Liver (tissue), 9 donors: ENCODE results near the gene NPL. TPM values are rescaled to one million over a fixed set of nuclear protein-coding genes. Genes with fewer than 3 reads are reported as not detected.

ENCODE experiments used
- DNase-seq: peaks from one replicate; pipeline ENCODE4 v3.0.0-alpha.2; 2017; ENCODE audit warnings: low spot score
- H3K27ac ChIP-seq, 2 donors: one replicate each; pipeline ENCODE4 v1.7.0; 2013; ENCODE audit warnings: inconsistent platforms in 2 of 2, low read length in 2 of 2, control low read depth in 1 of 2, low read depth in 1 of 2, mild to moderate bottlenecking in 1 of 2
- H3K27me3 ChIP-seq, 4 donors: one replicate each; pipeline versions ENCODE4 v1.6.1 to v1.7.0; 2013; ENCODE audit warnings: low read length in 3 of 4, inconsistent platforms in 1 of 4, mild to moderate bottlenecking in 1 of 4, moderate library complexity in 1 of 4; ENCODE audit not compliant: control insufficient read depth in 4 of 4, insufficient read depth in 4 of 4
- H3K36me3 ChIP-seq, 4 donors: one replicate each; pipeline versions ENCODE4 v1.6.1 to v1.7.0; 2013; ENCODE audit warnings: low read length in 3 of 4, mild to moderate bottlenecking in 3 of 4, low read depth in 1 of 4, moderate library complexity in 1 of 4; ENCODE audit not compliant: control insufficient read depth in 4 of 4, insufficient read depth in 3 of 4
- H3K4me1 ChIP-seq, 4 donors: one replicate each; pipeline versions ENCODE4 v1.6.1 to v1.7.0; 2013; ENCODE audit warnings: low read length in 3 of 4, mild to moderate bottlenecking in 3 of 4, moderate library complexity in 1 of 4; ENCODE audit not compliant: control insufficient read depth in 4 of 4, insufficient read depth in 4 of 4
- H3K4me3 ChIP-seq, 3 donors: one replicate each; pipeline versions ENCODE4 v1.6.1 to v1.7.0; 2013; ENCODE audit warnings: low read length in 3 of 3, control low read depth in 1 of 3, low read depth in 1 of 3, mild to moderate bottlenecking in 1 of 3
- H3K9ac ChIP-seq, 2 donors: one replicate each; pipeline ENCODE4 v1.7.0; 2013; ENCODE audit warnings: low read length in 2 of 2, mild to moderate bottlenecking in 2 of 2, moderate library complexity in 2 of 2, control low read depth in 1 of 2, low read depth in 1 of 2
- H3K9me3 ChIP-seq, 4 donors: one replicate each; pipeline versions ENCODE4 v1.6.1 to v1.7.0; 2013; ENCODE audit warnings: low read length in 3 of 4; ENCODE audit not compliant: control insufficient read depth in 4 of 4
- ATF3 ChIP-seq: IDR thresholded peaks from 2 replicates; pipeline ENCODE4 v1.6.1; 2016; ENCODE audit warnings: antibody characterized with exemption
- CTCF ChIP-seq: fragments of 150-350 bp; IDR thresholded peaks from 2 replicates; pipeline ENCODE4 v1.5.1; 2017; ENCODE audit warnings: improper control_type of control experiment, low read depth, low read length; ENCODE audit not compliant: missing input control
- EGR1 ChIP-seq, 2 donors: IDR thresholded peaks; 2 replicates each; pipeline ENCODE4 v1.6.1; 2016 to 2018; ENCODE audit warnings: antibody characterized with exemption in 2 of 2, low read depth in 2 of 2
- FOXA1 ChIP-seq: IDR thresholded peaks from 2 replicates; pipeline ENCODE4 v1.6.1; 2016; ENCODE audit warnings: antibody characterized with exemption
- FOXA2 ChIP-seq: IDR thresholded peaks from 2 replicates; pipeline ENCODE4 v1.6.1; 2016; ENCODE audit warnings: antibody characterized with exemption
- GABPA ChIP-seq, 2 donors: IDR thresholded peaks in 1 of 2; conservative IDR thresholded peaks in 1 of 2; 2 replicates each; pipeline ENCODE4 v1.6.1; 2016; ENCODE audit warnings: antibody characterized with exemption in 2 of 2, mild to moderate bottlenecking in 1 of 2, moderate library complexity in 1 of 2
- HNF4A ChIP-seq, 2 donors: conservative IDR thresholded peaks; 2 replicates each; pipeline ENCODE4 v1.6.1; 2016; ENCODE audit warnings: antibody characterized with exemption in 2 of 2, mild to moderate bottlenecking in 2 of 2
- HNF4G ChIP-seq: IDR thresholded peaks from 2 replicates; pipeline ENCODE4 v1.6.1; 2016; ENCODE audit warnings: antibody characterized with exemption
- JUND ChIP-seq, 2 donors: IDR thresholded peaks; 2 replicates each; pipeline ENCODE4 v1.6.1; 2016; ENCODE audit warnings: antibody characterized with exemption in 2 of 2
- MAX ChIP-seq: IDR thresholded peaks from 2 replicates; pipeline ENCODE4 v1.6.1; 2016; ENCODE audit warnings: antibody characterized with exemption
- NR2F2 ChIP-seq: IDR thresholded peaks from 2 replicates; pipeline ENCODE4 v1.6.1; 2016; ENCODE audit warnings: antibody characterized with exemption
- RAD21 ChIP-seq, 2 donors: IDR thresholded peaks; 2 replicates each; pipeline ENCODE4 v1.6.1; 2016; ENCODE audit warnings: antibody characterized with exemption in 2 of 2, mild to moderate bottlenecking in 2 of 2
- REST ChIP-seq: IDR thresholded peaks from 2 replicates; pipeline ENCODE4 v1.6.1; 2016; ENCODE audit warnings: antibody characterized with exemption, mild to moderate bottlenecking
- RXRA ChIP-seq, 2 donors: IDR thresholded peaks; 2 replicates each; pipeline ENCODE4 v1.6.1; 2017 to 2018; ENCODE audit warnings: antibody characterized with exemption in 2 of 2, mild to moderate bottlenecking in 1 of 2
- SP1 ChIP-seq: IDR thresholded peaks from 2 replicates; pipeline ENCODE4 v1.6.1; 2018; ENCODE audit warnings: antibody characterized with exemption, mild to moderate bottlenecking
- TAF1 ChIP-seq: conservative IDR thresholded peaks from 2 replicates; pipeline ENCODE4 v1.6.1; 2016; ENCODE audit warnings: antibody characterized with exemption, mild to moderate bottlenecking
- YY1 ChIP-seq: IDR thresholded peaks from 2 replicates; pipeline ENCODE4 v1.6.1; 2016; ENCODE audit warnings: antibody characterized with exemption, mild to moderate bottlenecking
- ZBTB33 ChIP-seq: IDR thresholded peaks from 2 replicates; pipeline ENCODE4 v1.6.1; 2016; ENCODE audit warnings: antibody characterized with exemption
- WGBS: extraction: QIAGEN DNeasy Blood & Tissue Kit; methylation state at CpG from one replicate; pipeline ENCODE4 v1.1.7; 2013; 5-methylcytosine and 5-hydroxymethylcytosine counted together
- polyA plus RNA-seq, 2 donors: library from polyadenylated mRNA; stranded (reverse) in 1 of 2; unstranded in 1 of 2; fragments of 200-250 nt in 1 of 2; fragments of >200 nt in 1 of 2; fragmentation: Nextera tagmentation in 1 of 2; extraction: Ambion mirVana in 1 of 2; gene quantifications; one replicate each; pipeline versions ENCODE4 v1.2.1 to v1.2.3, GENCODE V29; 2013 to 2015
- total RNA-seq, 2 donors: library from RNA; depleted of rRNA; stranded (reverse); fragments of >200 nt; gene quantifications; one replicate each; pipeline ENCODE4 v1.2.3, GENCODE V29; 2014
- donor health status: healthy.
- donor health status: healthy.
- donor health status: healthy.
- donor health status: healthy.
- donor health status: healthy.

The NPL gene
- total and polyA plus RNA-seq, 4 donors, result 8.5 to 47.3 (median 15.9) TPM

GRCh38 chr1:182752077-182752988, 37.2 kb upstream of the NPL start:
- H3K9ac ChIP-seq, result no peak overlapping the region
- 71% methylated on average over 14 of the region's 14 CpGs for WGBS
- no peaks in the 10 kb centered on the region for H3K27me3 ChIP-seq
- no peaks in the 10 kb centered on the region for H3K9me3 ChIP-seq
- H3K4me3 ChIP-seq, result no peak overlapping the region
- H3K4me1 ChIP-seq, result no peaks in the 10 kb centered on the region
- no peak for TF ChIP-seq GABPA (IDR thresholded peaks at IDR 0.05 in 1 of 2, conservative IDR thresholded peaks at IDR 0.05 in 1 of 2)
- TF ChIP-seq FOXA2, result no peak
- TF ChIP-seq EGR1 (IDR thresholded peaks at IDR 0.05; ENCODE audit: low read depth in 2 of 2), result no peak
- no peak for TF ChIP-seq ATF3
- TF ChIP-seq FOXA1, result no peak
- TF ChIP-seq HNF4G, result no peak
- no peak for TF ChIP-seq REST
- no peak for TF ChIP-seq HNF4A (conservative IDR thresholded peaks at IDR 0.05)
- no peak for TF ChIP-seq TAF1
- TF ChIP-seq RXRA (IDR thresholded peaks at IDR 0.05), result no peak
- TF ChIP-seq SP1, result no peak
- no peak for TF ChIP-seq JUND (IDR thresholded peaks at IDR 0.05)
- TF ChIP-seq RAD21 (IDR thresholded peaks at IDR 0.05), result no peak
- TF ChIP-seq CTCF, result no peak
- H3K36me3 ChIP-seq, result no peaks in the 10 kb centered on the region
- no peak overlapping the region for H3K27ac ChIP-seq
- DNase-seq, result no peak

- WGBS, result 75% methylated on average over 7 of the region's 7 CpGs
- Histone ChIP-seq H3K4me3 (no peak overlapping the region), H3K27me3 (no peaks in the 10 kb centered on the region), H3K9me3 (no peaks in the 10 kb centered on the region), H3K4me1 (no peaks in the 10 kb centered on the region), H3K27ac (no peak overlapping the region), H3K36me3 (no peaks in the 10 kb centered on the region), H3K9ac (no peak overlapping the region)
- no peak for DNase-seq
- TF ChIP-seq ZBTB33 (no peak), EGR1 (IDR thresholded peaks at IDR 0.05; ENCODE audit: low read depth in 2 of 2) (no peak), GABPA (IDR thresholded peaks at IDR 0.05 in 1 of 2, conservative IDR thresholded peaks at IDR 0.05 in 1 of 2) (no peak), TAF1 (no peak), HNF4A (conservative IDR thresholded peaks at IDR 0.05) (no peak), JUND (IDR thresholded peaks at IDR 0.05) (no peak), MAX (no peak), HNF4G (no peak), SP1 (no peak), REST (no peak), YY1 (no peak), NR2F2 (no peak), RXRA (IDR thresholded peaks at IDR 0.05) (no peak), RAD21 (IDR thresholded peaks at IDR 0.05) (no peak), FOXA2 (no peak)
Measured at GRCh38 chr1:182754087-182754486, 35.5 kb upstream of the NPL start.
